SU-DHL-6 (cell line): ENCODE data around the gene ARHGAP6.

Experiments
- H2AFZ ChIP-seq: fragments of 200-600 bp; sonication (generic); 2 replicates; pipeline ENCODE4 v1.6.1; 2014; ENCODE audit warnings: low read depth, mild to moderate bottlenecking, moderate library complexity, mixed read lengths, antibody characterized with exemption, low read length; ENCODE audit not compliant: severe bottlenecking
- H3F3A ChIP-seq: fragments of 200-600 bp; shearing (Covaris generic); 2 replicates; pipeline ENCODE4 v1.6.0; 2016; ENCODE audit warnings: antibody characterized with exemption, mild to moderate bottlenecking; ENCODE audit not compliant: insufficient read depth
- H3K27ac ChIP-seq: fragments of 200-600 bp; sonication (generic); 2 replicates; pipeline ENCODE4 v1.5.1; 2016; ENCODE audit warnings: low read depth, mild to moderate bottlenecking, low read length, moderate library complexity, mixed read lengths
- H3K27me3 ChIP-seq: fragments of 200-600 bp; sonication (generic), shearing (Covaris generic); 2 replicates; pipeline ENCODE4 v1.6.0; 2014; ENCODE audit warnings: mild to moderate bottlenecking, low read length
- H3K36me3 ChIP-seq: fragments of 200-600 bp; sonication (generic); 2 replicates; pipeline ENCODE4 v1.6.1; 2014; ENCODE audit warnings: mild to moderate bottlenecking, low read length, mixed read lengths
- H3K4me2 ChIP-seq: fragments of 300-600, 200-600 bp; shearing (Covaris generic), sonication (generic); 2 replicates; pipeline ENCODE4 v1.6.0; 2014; ENCODE audit warnings: low read length, low read depth, mild to moderate bottlenecking; ENCODE audit not compliant: poor library complexity, severe bottlenecking
- H3K4me3 ChIP-seq: fragments of 200-600 bp; sonication (generic); 2 replicates; pipeline ENCODE4 v1.5.1; 2014; ENCODE audit warnings: antibody characterized with exemption, low read length, mild to moderate bottlenecking, mixed read lengths; ENCODE audit not compliant: insufficient read depth, poor library complexity, severe bottlenecking
- H3K79me2 ChIP-seq: fragments of 200-600 bp; sonication (generic); 2 replicates; pipeline ENCODE4 v1.6.1; 2014; ENCODE audit warnings: mild to moderate bottlenecking, low read length, moderate library complexity; ENCODE audit not compliant: insufficient read depth
- H3K9ac ChIP-seq: fragments of 200-600 bp; sonication (generic); 2 replicates; pipeline ENCODE4 v1.7.0; 2014; ENCODE audit warnings: mild to moderate bottlenecking, low read length
- H3K9me2 ChIP-seq: fragments of 200-600 bp; sonication (generic); replicated peaks from 2 replicates; pipeline ENCODE4 v1.6.1; 2014; ENCODE audit warnings: low read length; ENCODE audit not compliant: insufficient read depth
- H3K9me3 ChIP-seq: fragments of 200-600 bp; sonication (generic); 2 replicates; pipeline ENCODE4 v1.6.1; 2014; ENCODE audit warnings: low read length, mixed read lengths; ENCODE audit not compliant: insufficient read depth
- H4K20me1 ChIP-seq: fragments of 200-600 bp; sonication (generic); 2 replicates; pipeline ENCODE4 v1.6.1; 2014; ENCODE audit warnings: low read depth, mild to moderate bottlenecking, antibody characterized with exemption, low read length, moderate library complexity, mixed read lengths
- EZH2phosphoT487 ChIP-seq: fragments of 200-600 bp; sonication (generic), shearing (Covaris generic); conservative IDR thresholded peaks from 2 replicates; pipeline ENCODE4 v1.6.1; 2018; ENCODE audit warnings: mild to moderate bottlenecking, antibody characterized with exemption, low read length, moderate library complexity, mixed read lengths
- TF ChIP-seq, protein P1 (sequence below): fragments of 200-600 bp; sonication (generic); IDR thresholded peaks from one replicate; pipeline ENCODE4 v1.5.1; 2017; ENCODE audit warnings: antibody characterized with exemption, mild to moderate bottlenecking, low read length, moderate library complexity; ENCODE audit not compliant: insufficient read depth, poor library complexity, severe bottlenecking

Gene ARHGAP6

GRCh38 chrX:11663875-11664210 lies 1.9 kb downstream of the ARHGAP6 start:
- Histone ChIP-seq H3K27me3 (no peaks in the 10 kb centered on the region), H4K20me1 (no peaks in the 10 kb centered on the region), H3K9me3 (no peaks in the 10 kb centered on the region), H3K4me2 (no peak overlapping the region), H2AFZ (no peak overlapping the region), H3K36me3 (no peaks in the 10 kb centered on the region), H3K79me2 (no peaks in the 10 kb centered on the region), H3K27ac (no peak overlapping the region), H3K4me3 (no peak overlapping the region), H3F3A (no peaks in the 10 kb centered on the region), H3K9me2 (no peaks in the 10 kb centered on the region), H3K9ac (no peak overlapping the region)
- TF ChIP-seq, protein P1, sequence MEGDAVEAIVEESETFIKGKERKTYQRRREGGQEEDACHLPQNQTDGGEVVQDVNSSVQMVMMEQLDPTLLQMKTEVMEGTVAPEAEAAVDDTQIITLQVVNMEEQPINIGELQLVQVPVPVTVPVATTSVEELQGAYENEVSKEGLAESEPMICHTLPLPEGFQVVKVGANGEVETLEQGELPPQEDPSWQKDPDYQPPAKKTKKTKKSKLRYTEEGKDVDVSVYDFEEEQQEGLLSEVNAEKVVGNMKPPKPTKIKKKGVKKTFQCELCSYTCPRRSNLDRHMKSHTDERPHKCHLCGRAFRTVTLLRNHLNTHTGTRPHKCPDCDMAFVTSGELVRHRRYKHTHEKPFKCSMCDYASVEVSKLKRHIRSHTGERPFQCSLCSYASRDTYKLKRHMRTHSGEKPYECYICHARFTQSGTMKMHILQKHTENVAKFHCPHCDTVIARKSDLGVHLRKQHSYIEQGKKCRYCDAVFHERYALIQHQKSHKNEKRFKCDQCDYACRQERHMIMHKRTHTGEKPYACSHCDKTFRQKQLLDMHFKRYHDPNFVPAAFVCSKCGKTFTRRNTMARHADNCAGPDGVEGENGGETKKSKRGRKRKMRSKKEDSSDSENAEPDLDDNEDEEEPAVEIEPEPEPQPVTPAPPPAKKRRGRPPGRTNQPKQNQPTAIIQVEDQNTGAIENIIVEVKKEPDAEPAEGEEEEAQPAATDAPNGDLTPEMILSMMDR = no peak
- no peak for TF ChIP-seq EZH2phosphoT487

GRCh38 chrX:11655282-11656015 lies 10.3 kb downstream of the ARHGAP6 start:
- no peak overlapping the region for H3K4me2 ChIP-seq
- H3K27me3 ChIP-seq = no peaks in the 10 kb centered on the region
- H4K20me1 ChIP-seq = no peaks in the 10 kb centered on the region
- no peaks in the 10 kb centered on the region for H3K9me3 ChIP-seq
- no peaks in the 10 kb centered on the region for H3K79me2 ChIP-seq
- H3F3A ChIP-seq = no peaks in the 10 kb centered on the region
- no peak for TF ChIP-seq EZH2phosphoT487
- TF ChIP-seq, protein P1 = no peak
- H3K4me3 ChIP-seq = no peak overlapping the region
- no peak overlapping the region for H3K9ac ChIP-seq
- H3K9me2 ChIP-seq = no peaks in the 10 kb centered on the region
- H3K27ac ChIP-seq = no peak overlapping the region
- H2AFZ ChIP-seq = no peak overlapping the region
- no peaks in the 10 kb centered on the region for H3K36me3 ChIP-seq

GRCh38 chrX:11648705-11649519 lies 16.8 kb downstream of the ARHGAP6 start:
- Histone ChIP-seq H3K27ac (no peak overlapping the region), H3K79me2 (no peaks in the 10 kb centered on the region), H3K9me2 (no peaks in the 10 kb centered on the region), H2AFZ (no peak overlapping the region), H3K9ac (no peak overlapping the region), H3K9me3 (no peaks in the 10 kb centered on the region), H3K4me2 (no peak overlapping the region), H3K4me3 (no peak overlapping the region), H4K20me1 (no peaks in the 10 kb centered on the region), H3K36me3 (no peaks in the 10 kb centered on the region), H3F3A (no peaks in the 10 kb centered on the region), H3K27me3 (no peaks in the 10 kb centered on the region)
- no peak for TF ChIP-seq EZH2phosphoT487
- TF ChIP-seq, protein P1 = no peak
